ENCODE results near the gene OGDH.

Gene OGDH

GRCh38 chr7:44740055-44740454, 133.6 kb downstream of the OGDH start:
- Histone ChIP-seq H3K9me3 (replicated peaks in 1 of 2; ENCODE audit: control insufficient read depth in 2 of 2, insufficient read depth in 1 of 2, low read depth in 1 of 2, low read length in 2 of 2) (no peaks in the 10 kb centered on the region), H2BK15ac (ENCODE audit: low read length) (no peak overlapping the region), H3K23ac (ENCODE audit: low read depth, low read length, poor library complexity) (peak overlapping the region; percentile 68), H2AK5ac (ENCODE audit: low read depth, low read length) (no peak overlapping the region), H2BK5ac (ENCODE audit: low read length) (no peak overlapping the region), H3K4me3 (ENCODE audit: low read length in 2 of 2) (no peak overlapping the region), H3K27me3 (ENCODE audit: control insufficient read depth in 3 of 3, insufficient read depth in 3 of 3, low read depth in 1 of 3, low read length in 3 of 3) (no peaks in the 10 kb centered on the region), H3K4ac (ENCODE audit: low read length) (no peak overlapping the region), H2BK12ac (ENCODE audit: low read length) (no peak overlapping the region), H2BK120ac (ENCODE audit: low read depth, low read length) (peak overlapping the region; percentile 89), H3K79me1 (ENCODE audit: low read depth, low read length) (peaks cover 2% of the 10 kb centered on the region), H3K18ac (ENCODE audit: low read length) (peak overlapping the region; percentile 2), H3K4me2 (ENCODE audit: insufficient read depth, low read length, poor library complexity, severe bottlenecking) (no peak overlapping the region), H4K91ac (ENCODE audit: low read depth, low read length, poor library complexity) (no peak overlapping the region), H3K36me3 (replicated peaks in 1 of 2; ENCODE audit: control insufficient read depth in 2 of 2, insufficient read depth in 2 of 2, low read length in 2 of 2) (no peaks in the 10 kb centered on the region), H2AFZ (ENCODE audit: low read length) (no peak overlapping the region), H3K4me1 (ENCODE audit: control insufficient read depth in 2 of 2, insufficient read depth in 1 of 2, low read depth in 1 of 2, low read length in 2 of 2) (peaks cover 0 to 8% of the 10 kb centered on the region in 2 donors), H3K27ac (replicated peaks; ENCODE audit: low read length) (no peak overlapping the region), H3K9ac (ENCODE audit: low read depth, low read length, poor library complexity) (no peak overlapping the region), H3K14ac (ENCODE audit: low read length) (no peak overlapping the region), H4K8ac (ENCODE audit: low read depth, low read length) (no peak overlapping the region)
- WGBS, 2 donors (ENCODE audit: extremely low coverage in 2 of 2, insufficient read length in 2 of 2, insufficient replicate concordance in 1 of 2) = no CpG with 5 or more reads among the region's 2 CpGs
- DNase-seq (ENCODE audit: low spot score) = no peak

DNA sequence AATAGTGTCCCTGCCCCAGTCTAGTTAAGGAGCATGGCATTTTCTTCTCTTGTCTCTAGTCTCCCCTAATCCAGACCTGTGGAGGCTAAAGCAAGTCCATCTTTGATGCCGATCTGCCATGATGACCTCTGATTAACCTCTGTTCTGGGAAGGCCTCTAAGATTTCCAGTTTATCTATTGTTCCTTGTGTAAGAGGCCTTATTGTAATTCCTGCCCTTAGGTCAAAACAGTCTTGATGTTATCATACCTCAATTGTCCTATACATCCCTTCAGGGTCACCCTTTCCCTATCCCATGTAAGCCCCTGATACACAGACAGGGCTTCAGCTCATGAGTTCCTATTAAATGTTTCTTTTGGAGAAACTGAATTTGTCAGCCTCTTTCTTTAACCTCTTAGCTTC, 137.3 kb downstream of the OGDH start:
- no peak for DNase-seq (ENCODE audit: low spot score)
- no peak overlapping the region for H2BK5ac ChIP-seq (ENCODE audit: low read length)

DNA sequence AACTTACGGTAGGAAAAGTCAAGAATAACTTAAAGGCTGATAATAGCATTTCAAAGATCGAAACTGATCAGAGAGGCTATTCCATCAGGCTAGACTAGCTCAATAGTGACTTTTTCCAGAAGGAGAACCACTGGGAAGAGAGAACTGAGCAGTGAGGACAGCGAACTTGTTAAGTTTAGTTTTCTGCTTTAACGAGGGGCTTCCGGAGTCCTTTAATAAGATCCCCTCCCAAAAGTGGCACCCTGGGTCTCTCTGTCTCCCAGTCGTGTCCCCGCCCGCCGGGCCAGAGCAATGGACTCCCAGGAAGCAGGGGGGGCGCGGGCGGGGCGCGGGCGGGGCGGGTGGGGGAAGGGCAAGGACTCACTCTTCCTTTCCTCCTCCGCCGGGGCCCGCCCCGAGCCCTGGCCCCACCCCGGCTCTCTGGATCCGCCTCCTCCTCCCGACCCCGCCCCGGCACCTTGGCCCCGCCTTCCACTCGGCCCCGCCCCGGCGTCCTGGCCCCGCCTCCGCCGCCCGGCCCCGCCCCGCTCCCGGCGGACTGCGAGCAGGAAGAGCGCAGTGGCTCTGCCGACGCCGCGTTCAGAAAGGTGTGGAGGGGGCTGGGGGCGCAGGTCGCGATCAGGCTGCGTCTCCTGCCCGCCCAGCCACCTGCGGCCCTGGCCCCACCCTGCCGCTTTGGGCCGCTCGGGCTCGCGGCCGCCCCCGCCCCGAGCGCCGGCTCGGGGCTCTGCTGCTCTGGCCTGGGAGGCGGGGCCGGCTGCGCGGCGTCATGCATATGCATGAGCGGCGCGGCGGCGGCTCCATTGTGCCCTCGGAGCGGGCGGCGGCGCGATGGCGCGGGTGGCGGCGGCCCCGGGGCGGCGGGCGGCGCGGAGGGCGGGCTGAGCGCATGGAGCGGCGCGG, 141.9 kb downstream of the OGDH start, which contains the start of gene ZMIZ2:
Gene ZMIZ2 (plus strand): TSS at position 803 of the 903 bp plus-strand sequence. CDS start 7,403 bp downstream, outside the sequence.
- no CpG with 5 or more reads among the region's 92 CpGs for WGBS, 2 donors (ENCODE audit: extremely low coverage in 2 of 2, insufficient read length in 2 of 2, insufficient replicate concordance in 1 of 2)
- peak within 1 kb of the TSS; percentile 74 for H3K23ac ChIP-seq (ENCODE audit: low read depth, low read length, poor library complexity)
- H3K4me3 ChIP-seq (ENCODE audit: low read length in 2 of 2) = peak within 1 kb of the TSS; percentile 93 to 98
- no peak within 1 kb of the TSS for H4K91ac ChIP-seq (ENCODE audit: low read depth, low read length, poor library complexity)
- H3K27me3 ChIP-seq (ENCODE audit: control insufficient read depth in 3 of 3, insufficient read depth in 3 of 3, low read depth in 1 of 3, low read length in 3 of 3) = no peaks in the 10 kb centered on the region
- peak; percentile 89 for DNase-seq (ENCODE audit: low spot score)
- peak within 1 kb of the TSS; percentile 92 for H3K27ac ChIP-seq (replicated peaks; ENCODE audit: low read length)
- H3K9me3 ChIP-seq (replicated peaks in 1 of 2; ENCODE audit: control insufficient read depth in 2 of 2, insufficient read depth in 1 of 2, low read depth in 1 of 2, low read length in 2 of 2) = no peaks in the 10 kb centered on the region
- no peak within 1 kb of the TSS for H2BK5ac ChIP-seq (ENCODE audit: low read length)
- peak within 1 kb of the TSS; percentile 94 for H3K9ac ChIP-seq (ENCODE audit: low read depth, low read length, poor library complexity)
- H3K79me1 ChIP-seq (ENCODE audit: low read depth, low read length) = peaks cover 10% of the 10 kb centered on the region
- peak within 1 kb of the TSS; percentile 88 for H2AK5ac ChIP-seq (ENCODE audit: low read depth, low read length)
- H4K8ac ChIP-seq (ENCODE audit: low read depth, low read length) = no peak within 1 kb of the TSS
- no peak within 1 kb of the TSS for H2BK12ac ChIP-seq (ENCODE audit: low read length)
- peaks cover 12 to 18% of the 10 kb centered on the region in 2 donors for H3K4me1 ChIP-seq (ENCODE audit: control insufficient read depth in 2 of 2, insufficient read depth in 1 of 2, low read depth in 1 of 2, low read length in 2 of 2)
- peak within 1 kb of the TSS; percentile 82 for H3K14ac ChIP-seq (ENCODE audit: low read length)
- H3K36me3 ChIP-seq (replicated peaks in 1 of 2; ENCODE audit: control insufficient read depth in 2 of 2, insufficient read depth in 2 of 2, low read length in 2 of 2) = peaks cover 2 to 20% of the 10 kb centered on the region in 2 donors
- H2AFZ ChIP-seq (ENCODE audit: low read length) = peak within 1 kb of the TSS; percentile 97
- H2BK120ac ChIP-seq (ENCODE audit: low read depth, low read length) = no peak within 1 kb of the TSS
- peak within 1 kb of the TSS; percentile 86 for H3K4me2 ChIP-seq (ENCODE audit: insufficient read depth, low read length, poor library complexity, severe bottlenecking)
- peak within 1 kb of the TSS; percentile 98 for H3K18ac ChIP-seq (ENCODE audit: low read length)
- peak within 1 kb of the TSS; percentile 28 for H3K4ac ChIP-seq (ENCODE audit: low read length)
- peak within 1 kb of the TSS; percentile 19 for H2BK15ac ChIP-seq (ENCODE audit: low read length)

More for the DNA sequence above, 137.3 kb downstream of the OGDH start:
- no peak overlapping the region for H4K91ac ChIP-seq (ENCODE audit: low read depth, low read length, poor library complexity)
- no peaks in the 10 kb centered on the region for H3K9me3 ChIP-seq (replicated peaks in 1 of 2; ENCODE audit: control insufficient read depth in 2 of 2, insufficient read depth in 1 of 2, low read depth in 1 of 2, low read length in 2 of 2)
- peak overlapping the region; percentile 71 for H2AFZ ChIP-seq (ENCODE audit: low read length)
- H3K18ac ChIP-seq (ENCODE audit: low read length) = no peak overlapping the region
- H4K8ac ChIP-seq (ENCODE audit: low read depth, low read length) = no peak overlapping the region
- H3K4me1 ChIP-seq (ENCODE audit: control insufficient read depth in 2 of 2, insufficient read depth in 1 of 2, low read depth in 1 of 2, low read length in 2 of 2) = peaks cover 0 to 8% of the 10 kb centered on the region in 2 donors
- H2AK5ac ChIP-seq (ENCODE audit: low read depth, low read length) = no peak overlapping the region
- no peak overlapping the region for H3K9ac ChIP-seq (ENCODE audit: low read depth, low read length, poor library complexity)
- H3K4me3 ChIP-seq (ENCODE audit: low read length in 2 of 2) = no peak overlapping the region
- no peak overlapping the region for H2BK120ac ChIP-seq (ENCODE audit: low read depth, low read length)
- no peak overlapping the region for H3K23ac ChIP-seq (ENCODE audit: low read depth, low read length, poor library complexity)
- no peak overlapping the region for H3K27ac ChIP-seq (replicated peaks; ENCODE audit: low read length)
- no peak overlapping the region for H3K4me2 ChIP-seq (ENCODE audit: insufficient read depth, low read length, poor library complexity, severe bottlenecking)
- H3K36me3 ChIP-seq (replicated peaks in 1 of 2; ENCODE audit: control insufficient read depth in 2 of 2, insufficient read depth in 2 of 2, low read length in 2 of 2) = no peaks in the 10 kb centered on the region
- no peaks in the 10 kb centered on the region for H3K27me3 ChIP-seq (ENCODE audit: control insufficient read depth in 3 of 3, insufficient read depth in 3 of 3, low read depth in 1 of 3, low read length in 3 of 3)
- no peaks in the 10 kb centered on the region for H3K79me1 ChIP-seq (ENCODE audit: low read depth, low read length)
- H3K4ac ChIP-seq (ENCODE audit: low read length) = no peak overlapping the region
- no CpG with 5 or more reads among the region's 1 CpG for WGBS, 2 donors (ENCODE audit: extremely low coverage in 2 of 2, insufficient read length in 2 of 2, insufficient replicate concordance in 1 of 2)
- H2BK15ac ChIP-seq (ENCODE audit: low read length) = no peak overlapping the region
- no peak overlapping the region for H3K14ac ChIP-seq (ENCODE audit: low read length)
- H2BK12ac ChIP-seq (ENCODE audit: low read length) = no peak overlapping the region
